Stimulated activated CD8-positive, alpha-beta memory T cell treated with anti-CD3 and anti-CD28 coated beads, Interleukin-12 subunit alpha, Interleukin-12 subunit beta, amount 100 ng/mL, for 24 hours (primary cell): ENCODE results near the gene ATP9B.

Source experiments
- DNase-seq: peaks from one replicate; pipeline ENCODE4 v3.0.0-alpha.2; 2020; ENCODE audit errors: extremely low read depth

ATP9B gene

DNA sequence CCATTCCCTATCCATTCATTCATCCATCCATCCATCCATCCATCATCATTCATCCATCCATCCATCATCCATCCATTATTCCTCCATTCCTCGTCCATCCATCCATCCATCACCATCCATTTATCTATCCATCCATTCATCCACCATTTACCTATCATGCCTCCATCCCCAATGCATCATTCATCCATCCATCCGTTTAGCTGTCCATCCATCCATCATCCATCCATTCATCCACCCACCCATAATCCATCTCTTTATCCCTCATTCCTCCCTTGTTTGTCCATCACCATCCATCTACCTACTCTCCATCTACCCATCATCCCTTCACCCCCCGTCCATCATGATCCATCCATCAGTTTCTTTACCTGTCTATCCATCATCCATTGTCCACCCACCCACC, 340.1 kb downstream of the ATP9B start:
- DNase-seq = no peak

- DNase-seq = no peak
These were observed 341.0 kb downstream of the ATP9B start for GRCh38 chr18:79410171-79410641.

- no peak for DNase-seq
These were observed 341.8 kb downstream of the ATP9B start for GRCh38 chr18:79410731-79411613.

- DNase-seq = no peak
These were observed 342.7 kb downstream of the ATP9B start for GRCh38 chr18:79411614-79412526.

DNA sequence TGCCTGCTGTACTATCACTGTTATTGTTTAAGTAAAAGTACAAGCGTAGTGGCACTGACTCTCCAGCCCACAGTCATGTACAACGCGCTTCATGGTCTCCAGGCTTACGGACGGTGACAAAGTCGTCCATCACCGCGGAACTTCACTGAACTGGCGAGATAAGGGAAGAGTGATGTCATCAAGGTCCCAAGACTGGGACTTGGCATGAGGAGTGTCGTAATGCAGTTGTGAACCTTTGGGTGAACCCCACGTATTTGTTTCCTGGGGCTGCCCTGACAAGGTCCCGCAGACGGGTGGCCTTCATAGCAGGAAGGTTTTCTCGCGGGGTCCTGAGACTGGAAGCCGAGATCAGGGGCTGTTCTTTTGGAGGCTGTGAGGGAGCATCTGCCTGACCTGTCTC, 343.8 kb downstream of the ATP9B start:
- no peak for DNase-seq

GRCh38 chr18:79413426-79413825, 344.2 kb downstream of the ATP9B start:
- DNase-seq = no peak

DNA sequence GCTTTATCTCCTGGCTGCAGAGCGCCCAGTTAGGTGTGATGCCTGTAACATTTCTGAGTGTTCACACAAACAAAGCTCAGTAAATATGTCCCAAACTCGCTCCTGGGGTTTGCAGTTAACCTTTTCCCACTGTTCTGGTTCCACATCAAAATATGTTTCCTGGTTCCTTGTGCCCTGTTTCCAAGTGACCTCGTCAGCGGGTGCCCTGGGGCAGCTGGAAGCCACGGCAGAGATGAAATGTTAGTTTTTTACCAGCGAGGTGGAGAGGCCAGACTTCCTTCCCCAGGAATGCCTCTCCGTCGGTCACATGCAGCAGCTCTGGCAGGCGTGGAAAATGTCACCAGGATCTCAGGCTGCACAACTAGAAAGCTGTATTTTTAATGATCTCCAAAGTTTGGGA, 344.7 kb downstream of the ATP9B start:
- DNase-seq = no peak

GRCh38 chr18:79416022-79416676, 347.0 kb downstream of the ATP9B start:
- DNase-seq = no peak

GRCh38 chr18:79416677-79417052, 347.5 kb downstream of the ATP9B start:
- DNase-seq = no peak

GRCh38 chr18:79418236-79418635, 349.0 kb downstream of the ATP9B start:
- DNase-seq = no peak

GRCh38 chr18:79418642-79419041, 349.4 kb downstream of the ATP9B start:
- no peak for DNase-seq

GRCh38 chr18:79420033-79420745, 351.0 kb downstream of the ATP9B start:
- no peak for DNase-seq

- no peak for DNase-seq
These were observed 352.2 kb downstream of the ATP9B start for GRCh38 chr18:79421275-79421857.

DNA sequence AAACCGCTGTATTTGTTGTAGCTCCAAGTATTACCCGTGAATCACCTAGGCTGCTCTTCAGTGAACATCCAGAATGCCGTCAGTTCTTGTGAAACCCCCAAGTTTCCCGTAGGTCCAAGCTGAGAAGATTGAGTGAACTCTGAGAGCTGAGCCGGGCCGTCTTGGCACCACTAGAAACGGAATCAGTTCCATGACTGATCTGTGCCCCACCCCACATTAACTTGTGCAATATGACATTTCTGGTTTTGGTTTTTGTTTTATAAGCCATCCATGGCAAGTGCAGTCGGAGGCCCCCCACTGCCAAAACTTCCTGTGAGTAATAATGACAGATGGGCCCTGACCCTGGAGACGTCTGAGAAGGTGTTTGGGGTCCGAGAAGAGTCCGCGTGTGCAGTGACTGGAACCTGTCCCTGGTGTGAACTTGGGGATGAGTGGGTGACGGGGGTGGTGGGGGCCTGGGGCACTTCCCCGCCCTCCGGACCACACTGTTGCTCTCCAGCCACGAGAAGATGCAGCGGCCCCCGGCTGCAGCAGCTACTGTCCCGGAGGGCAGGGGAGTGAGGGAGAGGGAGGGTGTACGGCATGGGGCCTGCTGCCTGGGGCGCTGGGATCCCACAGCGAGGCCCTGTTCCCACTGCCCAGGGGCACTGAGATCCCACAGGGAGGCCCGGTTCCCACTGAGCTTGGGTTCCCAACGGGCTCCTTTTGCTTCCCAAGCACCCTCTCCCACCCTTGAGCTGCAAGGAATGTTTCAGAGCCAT, 353.0 kb downstream of the ATP9B start:
- no peak for DNase-seq

DNA sequence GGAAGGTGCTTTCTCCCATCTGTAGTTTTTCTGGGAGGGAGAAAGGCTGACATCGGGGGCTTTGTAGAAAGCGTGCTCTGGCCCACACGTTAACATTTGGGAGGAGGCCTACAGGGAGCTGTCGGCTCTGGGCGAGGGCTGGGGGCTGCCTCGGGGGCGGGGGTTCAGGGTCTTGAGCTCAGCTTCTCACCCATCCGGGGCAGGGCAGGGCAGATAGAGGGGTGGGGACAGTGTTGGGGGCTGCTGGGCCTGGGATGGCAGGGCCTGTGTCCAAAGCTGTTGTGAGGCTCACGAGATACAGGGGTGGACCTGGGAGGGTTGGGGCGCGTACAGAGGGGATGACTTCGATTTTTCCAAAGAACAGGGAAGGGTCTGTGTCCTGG, 353.6 kb downstream of the ATP9B start:
- no peak for DNase-seq

DNA sequence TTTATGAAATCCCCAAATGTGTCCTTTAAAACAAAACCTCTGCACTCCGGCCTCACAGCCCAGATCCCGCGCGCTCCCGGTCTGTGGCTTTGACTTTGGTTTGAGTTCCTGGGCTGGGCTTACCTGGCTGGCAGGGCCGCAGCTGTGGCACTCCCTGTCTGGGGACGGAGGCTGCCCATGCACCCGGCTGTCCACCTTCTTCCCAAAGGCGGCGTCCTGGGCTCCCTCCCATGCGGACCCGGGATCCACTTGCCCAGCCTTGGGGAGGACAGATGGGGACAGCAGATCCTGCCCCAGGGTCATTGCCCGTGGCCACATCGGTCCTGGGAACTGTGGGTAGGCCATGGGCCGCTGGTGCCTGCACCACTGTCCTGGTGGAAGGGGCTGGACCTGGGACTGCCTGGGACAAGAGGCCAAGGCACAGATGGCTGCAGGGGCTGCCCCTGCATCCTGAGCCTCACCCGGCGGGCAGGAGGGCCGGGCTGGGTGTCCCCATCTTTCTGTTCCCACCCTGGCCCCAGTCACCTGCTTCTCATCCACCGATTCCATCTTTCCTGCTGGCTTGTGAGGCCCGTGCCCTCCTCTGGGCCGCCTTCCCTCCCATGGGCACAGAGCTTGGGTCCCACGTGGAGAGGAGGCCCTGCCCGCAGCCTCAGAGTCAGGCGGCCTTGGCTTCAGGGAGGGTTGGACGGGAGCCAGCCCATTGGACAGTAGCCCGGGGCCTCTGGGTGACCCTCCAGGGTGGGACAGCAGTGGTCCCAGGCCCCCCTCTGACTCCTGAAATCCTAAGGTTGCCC, 354.2 kb downstream of the ATP9B start:
- DNase-seq = no peak

GRCh38 chr18:79424008-79424565, 354.9 kb downstream of the ATP9B start:
- DNase-seq = no peak

GRCh38 chr18:79424880-79425568, 355.8 kb downstream of the ATP9B start:
- no peak for DNase-seq

DNA sequence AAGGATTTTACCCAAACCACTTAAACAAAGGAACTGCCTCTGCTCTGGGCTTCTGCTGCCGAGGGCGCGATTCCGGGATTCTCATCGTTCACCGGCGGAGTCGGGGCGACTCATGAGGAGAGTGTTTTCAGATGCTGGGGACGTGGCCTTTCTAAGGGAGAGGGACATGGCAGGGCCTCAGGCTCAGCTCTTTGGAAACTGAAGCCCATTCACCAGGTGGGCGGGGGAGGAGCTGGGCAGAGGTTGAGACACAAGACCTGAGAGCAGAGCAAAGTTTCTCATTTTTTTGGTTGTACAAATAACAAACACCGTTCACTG, 356.3 kb downstream of the ATP9B start:
- no peak for DNase-seq
